ENCODE data around the gene ABCC4. TPM values are rescaled to one million over a fixed set of nuclear protein-coding genes. Genes with fewer than 3 reads are reported as not detected.

ABCC4 gene
- total RNA-seq, 1 donor from 2014 or later: 7.5 TPM

DNA sequence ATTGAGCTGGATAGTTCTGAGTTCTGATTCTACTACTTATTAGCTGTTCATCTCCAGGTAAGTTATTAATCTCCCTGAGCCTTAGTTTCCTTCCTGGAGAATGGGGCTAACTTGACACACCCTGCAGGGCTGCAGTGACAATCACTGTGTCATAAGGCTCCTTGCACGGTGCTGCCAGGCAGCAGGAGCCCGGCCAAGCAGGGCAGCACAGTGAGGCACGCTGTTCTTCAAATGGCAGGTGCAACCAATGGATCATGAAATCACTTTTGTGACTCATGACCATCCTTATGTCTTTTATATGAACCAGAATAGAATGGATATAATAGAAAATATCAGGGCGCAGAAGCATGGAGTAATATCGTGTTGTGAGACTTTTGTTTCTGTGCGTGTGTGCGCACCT lies 242.6 kb downstream of the ABCC4 start:
- Mint-ChIP-seq H3K9me3 (ENCODE audit: low read depth) (no peaks in the 10 kb centered on the region), H3K27ac (no peak overlapping the region), H3K27me3 (no peaks in the 10 kb centered on the region), H3K4me3 (ENCODE audit: low read depth) (no peak overlapping the region), H3K36me3 (ENCODE audit: insufficient read depth) (peaks cover 2% of the 10 kb centered on the region), H3K4me1 (ENCODE audit: low read depth) (peaks cover 8% of the 10 kb centered on the region)
- DNase-seq (ENCODE audit: low spot score, unreplicated experiment): no peak
- TF ChIP-seq, protein P1, sequence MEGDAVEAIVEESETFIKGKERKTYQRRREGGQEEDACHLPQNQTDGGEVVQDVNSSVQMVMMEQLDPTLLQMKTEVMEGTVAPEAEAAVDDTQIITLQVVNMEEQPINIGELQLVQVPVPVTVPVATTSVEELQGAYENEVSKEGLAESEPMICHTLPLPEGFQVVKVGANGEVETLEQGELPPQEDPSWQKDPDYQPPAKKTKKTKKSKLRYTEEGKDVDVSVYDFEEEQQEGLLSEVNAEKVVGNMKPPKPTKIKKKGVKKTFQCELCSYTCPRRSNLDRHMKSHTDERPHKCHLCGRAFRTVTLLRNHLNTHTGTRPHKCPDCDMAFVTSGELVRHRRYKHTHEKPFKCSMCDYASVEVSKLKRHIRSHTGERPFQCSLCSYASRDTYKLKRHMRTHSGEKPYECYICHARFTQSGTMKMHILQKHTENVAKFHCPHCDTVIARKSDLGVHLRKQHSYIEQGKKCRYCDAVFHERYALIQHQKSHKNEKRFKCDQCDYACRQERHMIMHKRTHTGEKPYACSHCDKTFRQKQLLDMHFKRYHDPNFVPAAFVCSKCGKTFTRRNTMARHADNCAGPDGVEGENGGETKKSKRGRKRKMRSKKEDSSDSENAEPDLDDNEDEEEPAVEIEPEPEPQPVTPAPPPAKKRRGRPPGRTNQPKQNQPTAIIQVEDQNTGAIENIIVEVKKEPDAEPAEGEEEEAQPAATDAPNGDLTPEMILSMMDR (IDR thresholded peaks at IDR 0.05; ENCODE audit: unreplicated experiment): no peak

DNA sequence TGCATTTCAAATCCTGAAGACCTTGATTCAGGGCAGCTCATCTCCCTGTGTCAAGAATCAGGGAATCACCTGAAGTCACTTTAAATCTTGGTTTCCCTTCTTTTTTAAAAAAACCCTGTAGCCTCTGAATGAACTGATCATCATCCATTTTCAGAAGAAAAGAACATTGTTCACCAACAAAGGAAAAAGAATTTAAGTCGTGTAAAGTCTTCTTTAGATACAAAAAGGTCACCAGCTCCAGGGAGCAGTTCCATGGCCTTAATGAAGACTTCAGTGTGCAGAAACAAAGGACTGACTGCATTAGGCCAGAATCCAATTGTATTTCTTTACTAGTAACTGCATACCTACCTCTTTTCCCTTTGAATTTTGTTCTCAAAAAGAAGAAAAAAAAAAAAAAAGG lies 245.0 kb downstream of the ABCC4 start:
- no peak overlapping the region for H3K27ac Mint-ChIP-seq
- DNase-seq (ENCODE audit: low spot score, unreplicated experiment): no peak
- H3K4me3 Mint-ChIP-seq (ENCODE audit: low read depth): no peak overlapping the region
- H3K36me3 Mint-ChIP-seq (ENCODE audit: insufficient read depth): peaks cover 2% of the 10 kb centered on the region
- TF ChIP-seq, protein P1 (IDR thresholded peaks at IDR 0.05; ENCODE audit: unreplicated experiment): no peak
- no peaks in the 10 kb centered on the region for H3K9me3 Mint-ChIP-seq (ENCODE audit: low read depth)
- no peaks in the 10 kb centered on the region for H3K27me3 Mint-ChIP-seq
- H3K4me1 Mint-ChIP-seq (ENCODE audit: low read depth): peaks cover 5% of the 10 kb centered on the region

DNA sequence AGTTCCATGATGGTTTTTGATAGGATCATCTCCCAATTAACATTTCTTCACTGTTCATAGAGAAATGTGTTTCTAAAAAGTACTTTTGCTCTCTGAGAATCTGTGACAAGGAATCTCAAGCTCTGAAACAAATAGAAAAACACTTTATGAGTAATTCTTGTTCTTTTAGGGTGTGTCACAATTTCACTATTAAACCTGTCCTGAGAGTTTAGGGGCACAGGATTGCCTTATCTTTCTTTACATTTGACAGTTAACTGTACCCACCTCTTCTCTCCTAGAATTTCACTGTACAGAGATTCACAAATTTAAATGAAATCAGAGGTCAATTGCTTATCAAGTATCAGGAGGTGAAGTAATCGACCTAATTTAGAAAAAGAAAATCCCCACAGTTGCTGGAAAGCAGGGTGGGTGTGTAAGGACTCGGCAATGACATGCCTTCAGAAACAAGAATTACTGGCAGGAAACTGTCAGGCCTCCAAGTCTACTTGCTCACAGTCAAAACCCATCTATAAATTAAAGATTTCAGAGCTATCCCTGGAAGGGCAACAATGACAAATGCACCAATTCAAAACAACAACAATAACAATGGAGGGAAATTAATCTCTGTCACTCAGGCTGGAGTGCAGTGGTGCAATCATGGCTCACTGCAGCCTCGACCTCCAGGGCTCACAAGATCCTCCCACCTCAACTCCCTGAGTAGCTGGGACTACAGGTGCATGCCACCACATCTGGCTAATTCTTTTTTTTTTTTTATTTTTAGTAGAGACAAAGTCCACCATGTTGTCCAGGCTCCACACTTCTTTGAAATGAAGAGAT lies 250.2 kb downstream of the ABCC4 start:
- H3K27ac Mint-ChIP-seq: no peak overlapping the region
- DNase-seq (ENCODE audit: low spot score, unreplicated experiment): no peak
- H3K36me3 Mint-ChIP-seq (ENCODE audit: insufficient read depth): peaks cover 1% of the 10 kb centered on the region
- H3K4me3 Mint-ChIP-seq (ENCODE audit: low read depth): no peak overlapping the region
- TF ChIP-seq, protein P1 (IDR thresholded peaks at IDR 0.05; ENCODE audit: unreplicated experiment): no peak
- no peaks in the 10 kb centered on the region for H3K9me3 Mint-ChIP-seq (ENCODE audit: low read depth)
- H3K27me3 Mint-ChIP-seq: no peaks in the 10 kb centered on the region
- no peaks in the 10 kb centered on the region for H3K4me1 Mint-ChIP-seq (ENCODE audit: low read depth)

DNA sequence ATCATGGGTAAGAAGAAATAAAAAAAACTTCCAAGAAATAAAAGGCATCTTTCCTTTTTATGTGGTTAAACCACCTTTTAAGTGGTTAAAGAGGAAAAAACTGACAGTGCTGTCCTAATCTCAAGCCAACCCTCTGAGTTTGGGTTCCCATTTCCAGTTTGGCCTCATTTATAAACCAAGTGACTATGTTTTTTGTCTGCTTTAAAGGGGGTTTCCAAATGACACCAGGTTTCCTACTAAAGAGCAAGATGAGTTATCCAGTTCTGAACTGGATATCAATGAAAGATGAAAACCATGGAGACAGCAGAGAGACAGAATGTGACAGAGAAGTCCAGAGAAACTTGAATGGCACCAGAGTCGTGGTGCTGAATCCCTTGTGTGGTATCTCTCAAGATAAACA lies 251.5 kb downstream of the ABCC4 start:
- no peak for DNase-seq (ENCODE audit: low spot score, unreplicated experiment)
- H3K4me3 Mint-ChIP-seq (ENCODE audit: low read depth): no peak overlapping the region
- H3K27me3 Mint-ChIP-seq: no peaks in the 10 kb centered on the region

DNA sequence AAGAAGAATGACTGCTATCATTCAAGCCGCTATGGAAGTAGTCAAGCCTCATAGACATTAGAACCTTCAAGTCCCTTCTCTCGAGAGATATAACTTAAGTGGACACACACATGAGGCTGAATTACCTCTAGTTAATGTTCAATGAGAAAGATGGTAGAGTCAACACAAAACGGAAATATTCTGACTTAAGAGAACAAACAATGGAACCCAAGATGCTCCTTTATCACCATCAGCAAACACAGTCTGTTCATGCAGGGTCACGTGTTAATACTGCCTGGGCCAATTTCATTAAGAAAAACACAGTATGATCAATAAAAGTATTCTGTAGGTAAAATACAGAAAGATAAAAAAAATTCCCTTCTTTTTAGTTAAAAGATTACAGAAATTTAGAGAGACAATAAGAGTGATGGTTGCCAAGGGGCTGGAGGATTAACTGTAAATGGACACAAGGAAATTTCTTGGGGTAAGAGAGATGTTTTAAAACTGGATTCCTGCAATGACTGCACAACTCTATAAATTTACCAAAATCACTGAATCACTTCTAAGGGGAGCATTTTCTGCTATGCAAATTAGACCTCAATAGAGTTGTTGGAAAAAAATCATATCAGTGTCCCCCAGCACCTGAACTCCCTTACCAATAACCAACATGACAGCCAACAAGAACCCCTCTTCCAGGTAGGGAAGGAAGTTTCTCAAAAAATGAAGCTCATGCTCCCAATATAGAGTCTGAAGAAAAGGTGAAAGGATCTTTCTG lies 256.6 kb downstream of the ABCC4 start:
- DNase-seq (ENCODE audit: low spot score, unreplicated experiment): no peak
- peaks cover 10% of the 10 kb centered on the region for H3K4me1 Mint-ChIP-seq (ENCODE audit: low read depth)
- H3K27ac Mint-ChIP-seq: no peak overlapping the region
- H3K36me3 Mint-ChIP-seq (ENCODE audit: insufficient read depth): peaks cover 14% of the 10 kb centered on the region
- no peak overlapping the region for H3K4me3 Mint-ChIP-seq (ENCODE audit: low read depth)
- H3K27me3 Mint-ChIP-seq: no peaks in the 10 kb centered on the region
- H3K9me3 Mint-ChIP-seq (ENCODE audit: low read depth): peaks cover 14% of the 10 kb centered on the region
- TF ChIP-seq, protein P1 (IDR thresholded peaks at IDR 0.05; ENCODE audit: unreplicated experiment): no peak

More for the DNA sequence above, 251.5 kb downstream of the ABCC4 start:
- TF ChIP-seq, protein P1 (IDR thresholded peaks at IDR 0.05; ENCODE audit: unreplicated experiment): no peak
- peaks cover 2% of the 10 kb centered on the region for H3K9me3 Mint-ChIP-seq (ENCODE audit: low read depth)
- H3K27ac Mint-ChIP-seq: no peak overlapping the region
- peaks cover 1% of the 10 kb centered on the region for H3K36me3 Mint-ChIP-seq (ENCODE audit: insufficient read depth)
- H3K4me1 Mint-ChIP-seq (ENCODE audit: low read depth): peaks cover 3% of the 10 kb centered on the region
